ENCODE measurements around the gene SLC25A48.

DNA sequence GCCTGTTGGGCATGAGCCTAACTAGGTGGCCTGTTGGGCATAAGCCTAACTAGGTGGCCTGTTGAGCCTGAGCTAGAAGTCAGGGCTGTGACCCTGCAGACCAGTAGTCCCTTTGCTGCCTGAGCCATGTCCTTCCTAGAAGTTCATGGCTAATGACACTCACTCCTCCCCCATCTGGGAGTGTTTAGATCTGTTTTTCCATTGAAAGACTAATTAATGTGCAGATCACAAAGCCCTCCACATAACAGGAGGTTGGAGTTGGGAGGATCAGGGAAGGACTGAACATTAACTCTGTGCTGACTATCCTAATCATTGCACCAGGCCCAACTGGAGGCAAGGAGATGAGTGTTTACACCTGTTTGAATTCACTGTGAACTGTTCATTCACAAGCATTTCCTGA lies 27.6 kb downstream of the SLC25A48 start:
- TF ChIP-seq, protein P1, sequence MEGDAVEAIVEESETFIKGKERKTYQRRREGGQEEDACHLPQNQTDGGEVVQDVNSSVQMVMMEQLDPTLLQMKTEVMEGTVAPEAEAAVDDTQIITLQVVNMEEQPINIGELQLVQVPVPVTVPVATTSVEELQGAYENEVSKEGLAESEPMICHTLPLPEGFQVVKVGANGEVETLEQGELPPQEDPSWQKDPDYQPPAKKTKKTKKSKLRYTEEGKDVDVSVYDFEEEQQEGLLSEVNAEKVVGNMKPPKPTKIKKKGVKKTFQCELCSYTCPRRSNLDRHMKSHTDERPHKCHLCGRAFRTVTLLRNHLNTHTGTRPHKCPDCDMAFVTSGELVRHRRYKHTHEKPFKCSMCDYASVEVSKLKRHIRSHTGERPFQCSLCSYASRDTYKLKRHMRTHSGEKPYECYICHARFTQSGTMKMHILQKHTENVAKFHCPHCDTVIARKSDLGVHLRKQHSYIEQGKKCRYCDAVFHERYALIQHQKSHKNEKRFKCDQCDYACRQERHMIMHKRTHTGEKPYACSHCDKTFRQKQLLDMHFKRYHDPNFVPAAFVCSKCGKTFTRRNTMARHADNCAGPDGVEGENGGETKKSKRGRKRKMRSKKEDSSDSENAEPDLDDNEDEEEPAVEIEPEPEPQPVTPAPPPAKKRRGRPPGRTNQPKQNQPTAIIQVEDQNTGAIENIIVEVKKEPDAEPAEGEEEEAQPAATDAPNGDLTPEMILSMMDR (IDR thresholded peaks at IDR 0.05; ENCODE audit: borderline replicate concordance, extremely low read depth, low read length, poor library complexity, severe bottlenecking): no peak
- TF ChIP-seq EZH2 (IDR thresholded peaks at IDR 0.05; ENCODE audit: borderline replicate concordance, low read depth, low read length, severe bottlenecking): no peak
